Parathyroid adenoma (tissue), 2 donors: ENCODE results near the gene PITPNM1.

Source experiments
- H2AFZ ChIP-seq: fragments of 300-600 bp; sonication (generic); one replicate; pipeline ENCODE4 v1.7.0; 2017; ENCODE audit warnings: antibody characterized with exemption, mild to moderate bottlenecking
- H3K27ac ChIP-seq: fragments of 300-600 bp; sonication (generic); one replicate; pipeline ENCODE4 v1.7.0; 2017
- H3K27me3 ChIP-seq: fragments of 300-600 bp; sonication (generic); one replicate; pipeline ENCODE4 v1.7.0; 2017; ENCODE audit warnings: low read length; ENCODE audit not compliant: control insufficient read depth, insufficient read depth
- H3K36me3 ChIP-seq: fragments of 300-600 bp; sonication (generic); one replicate; pipeline ENCODE4 v1.7.0; 2017; ENCODE audit warnings: low read length; ENCODE audit not compliant: control insufficient read depth, insufficient read depth
- H3K4me1 ChIP-seq: fragments of 300-600 bp; sonication (generic); one replicate; pipeline ENCODE4 v1.7.0; 2017; ENCODE audit warnings: control low read depth
- H3K4me2 ChIP-seq: fragments of 300-600 bp; sonication (generic); one replicate; pipeline ENCODE4 v1.7.0; 2017; ENCODE audit warnings: low read length
- H3K4me3 ChIP-seq: fragments of 300-600 bp; sonication (generic); one replicate; pipeline ENCODE4 v1.7.0; 2017; ENCODE audit warnings: low read depth, low read length
- H3K79me2 ChIP-seq: fragments of 300-600 bp; sonication (generic); one replicate; pipeline ENCODE4 v1.7.0; 2017; ENCODE audit warnings: control low read depth
- H3K9ac ChIP-seq: fragments of 300-600 bp; sonication (generic); one replicate; pipeline ENCODE4 v1.7.0; 2017; ENCODE audit warnings: mild to moderate bottlenecking
- H3K9me3 ChIP-seq: fragments of 300-600 bp; sonication (generic); one replicate; pipeline ENCODE4 v1.7.0; 2017; ENCODE audit warnings: low read length; ENCODE audit not compliant: control insufficient read depth
- CTCF ChIP-seq: fragments of 300-600 bp; sonication (generic); IDR thresholded peaks from one replicate; pipeline ENCODE4 v1.7.0; 2017; ENCODE audit warnings: antibody characterized with exemption, mild to moderate bottlenecking
- donor health status: primary hyperparathyroidism.

PITPNM1 gene

GRCh38 chr11:67544616-67545242, 39.6 kb upstream of the PITPNM1 start:
- Histone ChIP-seq H3K79me2 (no peaks in the 10 kb centered on the region), H3K27me3 (no peaks in the 10 kb centered on the region), H3K4me2 (no peak overlapping the region), H2AFZ (no peak overlapping the region), H3K4me1 (no peaks in the 10 kb centered on the region), H3K27ac (no peak overlapping the region), H3K9ac (no peak overlapping the region), H3K4me3 (no peak overlapping the region), H3K36me3 (no peaks in the 10 kb centered on the region), H3K9me3 (no peaks in the 10 kb centered on the region)
- TF ChIP-seq CTCF = no peak

GRCh38 chr11:67543585-67543984, 38.4 kb upstream of the PITPNM1 start:
- no peaks in the 10 kb centered on the region for H3K27me3 ChIP-seq
- no peaks in the 10 kb centered on the region for H3K4me1 ChIP-seq
- H3K9me3 ChIP-seq = no peaks in the 10 kb centered on the region
- H3K27ac ChIP-seq = no peak overlapping the region
- TF ChIP-seq CTCF = no peak
- no peaks in the 10 kb centered on the region for H3K79me2 ChIP-seq
- H2AFZ ChIP-seq = no peak overlapping the region
- no peaks in the 10 kb centered on the region for H3K36me3 ChIP-seq
- no peak overlapping the region for H3K4me2 ChIP-seq
- no peak overlapping the region for H3K4me3 ChIP-seq
- H3K9ac ChIP-seq = no peak overlapping the region

GRCh38 chr11:67542971-67543370, 37.8 kb upstream of the PITPNM1 start:
- Histone ChIP-seq H3K36me3 (no peaks in the 10 kb centered on the region), H3K79me2 (no peaks in the 10 kb centered on the region), H3K4me1 (no peaks in the 10 kb centered on the region), H2AFZ (no peak overlapping the region), H3K4me3 (no peak overlapping the region), H3K4me2 (no peak overlapping the region), H3K27ac (no peak overlapping the region), H3K9me3 (no peaks in the 10 kb centered on the region), H3K9ac (no peak overlapping the region), H3K27me3 (no peaks in the 10 kb centered on the region)
- no peak for TF ChIP-seq CTCF

GRCh38 chr11:67542169-67542568, 37.0 kb upstream of the PITPNM1 start:
- H2AFZ ChIP-seq = no peak overlapping the region
- H3K27me3 ChIP-seq = no peaks in the 10 kb centered on the region
- H3K9ac ChIP-seq = no peak overlapping the region
- no peaks in the 10 kb centered on the region for H3K79me2 ChIP-seq
- H3K27ac ChIP-seq = no peak overlapping the region
- TF ChIP-seq CTCF = no peak
- H3K4me3 ChIP-seq = no peak overlapping the region
- no peak overlapping the region for H3K4me2 ChIP-seq
- no peaks in the 10 kb centered on the region for H3K36me3 ChIP-seq
- no peaks in the 10 kb centered on the region for H3K9me3 ChIP-seq
- no peaks in the 10 kb centered on the region for H3K4me1 ChIP-seq

GRCh38 chr11:67541198-67541597, 36.0 kb upstream of the PITPNM1 start:
- no peaks in the 10 kb centered on the region for H3K27me3 ChIP-seq
- no peak overlapping the region for H3K9ac ChIP-seq
- TF ChIP-seq CTCF = no peak
- no peak overlapping the region for H3K4me2 ChIP-seq
- H2AFZ ChIP-seq = no peak overlapping the region
- H3K4me1 ChIP-seq = no peaks in the 10 kb centered on the region
- H3K27ac ChIP-seq = no peak overlapping the region
- H3K79me2 ChIP-seq = no peaks in the 10 kb centered on the region
- no peaks in the 10 kb centered on the region for H3K36me3 ChIP-seq
- no peak overlapping the region for H3K4me3 ChIP-seq
- no peaks in the 10 kb centered on the region for H3K9me3 ChIP-seq
